ENCODE data around the gene SUCNR1. TPM values are rescaled to one million over a fixed set of nuclear protein-coding genes. Genes with fewer than 3 reads are reported as not detected.

The SUCNR1 gene
- total RNA-seq, 4 donors from 2014 or later: 0.10 to 0.20 TPM; not detected in 2

DNA sequence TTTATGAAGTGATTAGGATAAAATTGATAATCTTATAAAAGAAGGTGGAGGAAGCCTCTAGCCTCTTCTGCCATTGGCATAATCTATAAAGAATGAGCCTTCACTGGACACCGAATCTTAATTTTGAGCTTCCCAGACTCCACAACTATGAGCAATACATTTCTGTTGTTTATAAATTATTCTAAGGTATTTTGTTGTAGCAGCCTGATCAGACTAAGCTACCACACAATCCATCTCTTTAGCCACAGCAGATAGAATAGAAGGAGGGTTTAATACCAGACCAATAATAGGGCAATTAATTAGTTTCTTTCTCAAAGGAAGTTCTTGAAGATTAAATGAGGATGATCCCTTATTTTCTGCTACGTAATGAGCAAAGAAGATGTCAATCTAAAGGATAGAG lies 33.3 kb downstream of the SUCNR1 start:
- H3K27ac ChIP-seq: no peak overlapping the region
- ATAC-seq (no peak), DNase-seq (no peak)
- H3K4me3 ChIP-seq: no peak overlapping the region
- intact Hi-C loops (cut with DNase I; ENCODE audit: low total_unique reads): no loop called here
- no peaks in the 10 kb centered on the region for H3K36me3 ChIP-seq
- TF ChIP-seq, protein P1, sequence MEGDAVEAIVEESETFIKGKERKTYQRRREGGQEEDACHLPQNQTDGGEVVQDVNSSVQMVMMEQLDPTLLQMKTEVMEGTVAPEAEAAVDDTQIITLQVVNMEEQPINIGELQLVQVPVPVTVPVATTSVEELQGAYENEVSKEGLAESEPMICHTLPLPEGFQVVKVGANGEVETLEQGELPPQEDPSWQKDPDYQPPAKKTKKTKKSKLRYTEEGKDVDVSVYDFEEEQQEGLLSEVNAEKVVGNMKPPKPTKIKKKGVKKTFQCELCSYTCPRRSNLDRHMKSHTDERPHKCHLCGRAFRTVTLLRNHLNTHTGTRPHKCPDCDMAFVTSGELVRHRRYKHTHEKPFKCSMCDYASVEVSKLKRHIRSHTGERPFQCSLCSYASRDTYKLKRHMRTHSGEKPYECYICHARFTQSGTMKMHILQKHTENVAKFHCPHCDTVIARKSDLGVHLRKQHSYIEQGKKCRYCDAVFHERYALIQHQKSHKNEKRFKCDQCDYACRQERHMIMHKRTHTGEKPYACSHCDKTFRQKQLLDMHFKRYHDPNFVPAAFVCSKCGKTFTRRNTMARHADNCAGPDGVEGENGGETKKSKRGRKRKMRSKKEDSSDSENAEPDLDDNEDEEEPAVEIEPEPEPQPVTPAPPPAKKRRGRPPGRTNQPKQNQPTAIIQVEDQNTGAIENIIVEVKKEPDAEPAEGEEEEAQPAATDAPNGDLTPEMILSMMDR (IDR thresholded peaks at IDR 0.05 in 4 of 5, conservative IDR thresholded peaks at IDR 0.05 in 1 of 5): no peak
- TF ChIP-seq POLR2A (IDR thresholded peaks at IDR 0.05): no peak
- H3K27me3 ChIP-seq: no peaks in the 10 kb centered on the region
- no peaks in the 10 kb centered on the region for H3K4me1 ChIP-seq
- in situ Hi-C loops (cut with MboI; ENCODE audit: low sequenced_read_pairs in 4 of 4): no loop called here
- H3K9me3 ChIP-seq: no peaks in the 10 kb centered on the region

GRCh38 chr3:151908399-151908798 lies 35.0 kb downstream of the SUCNR1 start:
- intact Hi-C loops (cut with DNase I; ENCODE audit: low total_unique reads) (no loop called here), in situ Hi-C loops (cut with MboI; ENCODE audit: low sequenced_read_pairs in 4 of 4) (no loop called here)
- no peaks in the 10 kb centered on the region for H3K36me3 ChIP-seq
- no peaks in the 10 kb centered on the region for H3K4me1 ChIP-seq
- TF ChIP-seq, protein P1 (IDR thresholded peaks at IDR 0.05 in 4 of 5, conservative IDR thresholded peaks at IDR 0.05 in 1 of 5): no peak
- TF ChIP-seq POLR2A (IDR thresholded peaks at IDR 0.05): no peak
- H3K27me3 ChIP-seq: no peaks in the 10 kb centered on the region
- no peaks in the 10 kb centered on the region for H3K9me3 ChIP-seq
- DNase-seq (no peak), ATAC-seq (no peak)
- H3K4me3 ChIP-seq: no peak overlapping the region
- H3K27ac ChIP-seq: no peak overlapping the region

DNA sequence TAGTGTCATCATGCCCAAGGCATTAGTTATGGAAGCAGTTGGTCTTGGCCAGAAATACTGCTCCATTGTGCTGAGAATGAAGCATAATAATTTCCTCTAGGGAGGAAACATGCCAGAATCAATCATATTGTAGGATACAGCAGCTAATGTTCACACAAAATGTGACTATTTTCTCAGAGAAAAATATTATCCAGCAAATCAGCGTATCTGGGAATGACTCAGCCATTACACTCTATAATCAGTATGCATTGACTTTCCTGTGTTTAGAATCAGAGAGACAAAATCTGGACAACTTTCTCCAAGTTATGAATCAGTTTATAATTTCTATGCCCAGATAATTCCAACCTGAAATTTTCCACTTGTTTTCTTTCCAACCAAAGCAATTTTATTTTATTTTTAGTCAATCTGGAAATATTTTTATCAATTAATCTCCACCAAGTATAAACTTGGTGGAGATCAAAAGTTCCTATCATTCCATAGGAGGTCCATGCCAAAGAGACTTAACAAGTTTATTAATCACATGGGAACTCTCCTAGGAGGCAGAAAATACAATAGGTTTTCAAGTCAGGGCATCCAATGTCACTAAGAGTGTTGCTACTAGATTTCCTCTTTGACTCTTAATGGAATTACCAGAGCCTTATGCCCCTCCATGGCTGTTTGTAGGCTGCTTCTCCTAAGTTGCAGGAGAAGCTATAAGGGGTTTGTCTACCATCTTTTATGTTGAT lies 36.4 kb downstream of the SUCNR1 start:
- DNase-seq: no peak

DNA sequence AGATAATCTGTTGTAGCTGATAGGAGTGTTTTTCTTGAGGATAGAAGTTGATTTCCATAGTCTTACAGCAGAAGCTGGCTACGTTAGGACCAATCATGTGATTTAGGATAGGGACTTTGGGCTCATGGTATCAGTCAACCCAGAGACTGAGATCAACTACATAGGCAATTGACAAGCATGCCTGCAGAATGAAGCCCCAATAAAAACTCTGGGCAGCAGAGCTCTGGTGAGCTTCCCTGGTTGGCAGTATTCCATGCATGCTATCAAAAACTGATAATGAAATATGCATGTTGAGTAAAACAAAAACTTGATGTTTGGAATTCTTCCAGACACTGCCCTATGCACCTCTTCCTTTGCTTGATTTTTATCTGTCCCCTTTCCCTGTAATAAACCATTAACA lies 38.0 kb downstream of the SUCNR1 start:
- in situ Hi-C loops (cut with MboI; ENCODE audit: low sequenced_read_pairs in 4 of 4) (loop anchor here in 1 of 4 donors (10.0 kb wide), 1 partner anchor 477 kb away; no protein-coding TSS in a partner anchor), intact Hi-C loops (cut with DNase I; ENCODE audit: low total_unique reads) (no loop called here)
- no peak for DNase-seq
- no peak for ATAC-seq
- no peaks in the 10 kb centered on the region for H3K27me3 ChIP-seq
- no peaks in the 10 kb centered on the region for H3K36me3 ChIP-seq
- no peak overlapping the region for H3K4me3 ChIP-seq
- no peaks in the 10 kb centered on the region for H3K4me1 ChIP-seq
- TF ChIP-seq, protein P1 (IDR thresholded peaks at IDR 0.05 in 4 of 5, conservative IDR thresholded peaks at IDR 0.05 in 1 of 5): no peak
- no peak for TF ChIP-seq POLR2A (IDR thresholded peaks at IDR 0.05)
- no peaks in the 10 kb centered on the region for H3K9me3 ChIP-seq
- no peak overlapping the region for H3K27ac ChIP-seq

More for the DNA sequence above, 36.4 kb downstream of the SUCNR1 start:
- H3K9me3 ChIP-seq: no peaks in the 10 kb centered on the region
- no peak for ATAC-seq
- H3K36me3 ChIP-seq: no peaks in the 10 kb centered on the region
- no peak overlapping the region for H3K27ac ChIP-seq
- no peaks in the 10 kb centered on the region for H3K27me3 ChIP-seq
- H3K4me3 ChIP-seq: no peak overlapping the region
- TF ChIP-seq POLR2A (IDR thresholded peaks at IDR 0.05): no peak
- TF ChIP-seq, protein P1 (IDR thresholded peaks at IDR 0.05 in 4 of 5, conservative IDR thresholded peaks at IDR 0.05 in 1 of 5): no peak
- intact Hi-C loops (cut with DNase I; ENCODE audit: low total_unique reads): no loop called here
- in situ Hi-C loops (cut with MboI; ENCODE audit: low sequenced_read_pairs in 4 of 4): loop anchor here in 1 of 4 donors (10.0 kb wide), 1 partner anchor 475 kb away; no protein-coding TSS in a partner anchor
- no peaks in the 10 kb centered on the region for H3K4me1 ChIP-seq
